ENCODE measurements around the gene FHIT.
A peak's percentile ranks its signal among the peaks of the same experiment; 100 is the strongest.

Gene FHIT

GRCh38 chr3:60574046-60574769, 677.0 kb downstream of the FHIT start:
- DNase-seq (ENCODE audit: low spot score), result no peak
- TF ChIP-seq CTCF (conservative IDR thresholded peaks at IDR 0.05; ENCODE audit: low read depth), result no peak
- ChIA-PET CTCF (no interaction called here), POLR2A (ENCODE audit: low non-redundant PET) (no interaction called here)
- no peak overlapping the region for H3K27ac ChIP-seq

- no peak overlapping the region for H3K27ac ChIP-seq
- POLR2A ChIA-PET (ENCODE audit: low non-redundant PET), result no interaction called here
- CTCF ChIA-PET, result no interaction called here
- no peak for TF ChIP-seq CTCF (conservative IDR thresholded peaks at IDR 0.05; ENCODE audit: low read depth)
- peak; percentile 10 for DNase-seq (ENCODE audit: low spot score)
Observed at GRCh38 chr3:60573494-60573893, 677.8 kb downstream of the FHIT start.

- POLR2A ChIA-PET (ENCODE audit: low non-redundant PET), result no interaction called here
- DNase-seq (ENCODE audit: low spot score), result no peak
- H3K27ac ChIP-seq, result no peak overlapping the region
- no peak for TF ChIP-seq CTCF (conservative IDR thresholded peaks at IDR 0.05; ENCODE audit: low read depth)
- CTCF ChIA-PET, result no interaction called here
Observed at GRCh38 chr3:60571511-60571910, 679.7 kb downstream of the FHIT start.

- TF ChIP-seq CTCF (conservative IDR thresholded peaks at IDR 0.05; ENCODE audit: low read depth), result no peak
- CTCF ChIA-PET, result no interaction called here
- no peak overlapping the region for H3K27ac ChIP-seq
- DNase-seq (ENCODE audit: low spot score), result no peak
- POLR2A ChIA-PET (ENCODE audit: low non-redundant PET), result no interaction called here
Observed at GRCh38 chr3:60557122-60557521, 694.1 kb downstream of the FHIT start.

- ChIA-PET POLR2A (ENCODE audit: low non-redundant PET) (interaction anchor here (0.6 kb wide), 1 partner anchor 979 kb away, joined by 3 read pairs; no protein-coding TSS in a partner anchor), CTCF (no interaction called here)
- peak; percentile 13 for DNase-seq (ENCODE audit: low spot score)
- H3K27ac ChIP-seq, result no peak overlapping the region
- no peak for TF ChIP-seq CTCF (conservative IDR thresholded peaks at IDR 0.05; ENCODE audit: low read depth)
Observed at GRCh38 chr3:60555686-60556354, 695.4 kb downstream of the FHIT start.

- POLR2A ChIA-PET (ENCODE audit: low non-redundant PET), result no interaction called here
- DNase-seq (ENCODE audit: low spot score), result no peak
- TF ChIP-seq CTCF (conservative IDR thresholded peaks at IDR 0.05; ENCODE audit: low read depth), result no peak
- H3K27ac ChIP-seq, result no peak overlapping the region
- CTCF ChIA-PET, result no interaction called here
Observed at GRCh38 chr3:60553144-60553543, 698.1 kb downstream of the FHIT start.
